GM11168 (cell line): ENCODE results near the gene SALL2.

ENCODE experiments used
- in situ Hi-C: fragments of 300-500 bp; cut with MboI; formaldehyde crosslinking; loops from one replicate; pipeline ENCODE4 v1.12.0; 2022; ENCODE audit warnings: low sequenced_read_pairs; ENCODE audit not compliant: unreplicated experiment

SALL2 gene

DNA sequence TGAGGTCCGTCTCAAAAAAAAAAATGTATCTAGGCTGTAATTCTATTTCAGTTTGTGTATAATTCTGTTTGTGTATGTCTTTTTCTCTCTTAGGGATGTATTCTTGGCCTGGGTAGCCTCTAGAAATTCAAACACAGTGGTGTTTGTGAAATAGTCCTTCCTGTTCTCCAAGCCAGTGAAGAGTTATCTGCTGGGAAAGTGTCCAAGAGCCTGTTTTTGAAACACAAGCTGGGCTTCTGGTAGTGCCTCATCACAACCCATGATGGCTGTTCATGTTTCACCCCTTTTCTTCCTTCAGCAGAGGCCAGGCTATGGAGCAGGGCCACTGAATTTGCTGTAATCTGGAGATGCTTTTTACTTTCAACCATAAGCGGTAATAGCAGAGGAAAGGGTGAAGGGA is 29.7 kb downstream of the SALL2 start:
- in situ Hi-C loops: no loop called here

DNA sequence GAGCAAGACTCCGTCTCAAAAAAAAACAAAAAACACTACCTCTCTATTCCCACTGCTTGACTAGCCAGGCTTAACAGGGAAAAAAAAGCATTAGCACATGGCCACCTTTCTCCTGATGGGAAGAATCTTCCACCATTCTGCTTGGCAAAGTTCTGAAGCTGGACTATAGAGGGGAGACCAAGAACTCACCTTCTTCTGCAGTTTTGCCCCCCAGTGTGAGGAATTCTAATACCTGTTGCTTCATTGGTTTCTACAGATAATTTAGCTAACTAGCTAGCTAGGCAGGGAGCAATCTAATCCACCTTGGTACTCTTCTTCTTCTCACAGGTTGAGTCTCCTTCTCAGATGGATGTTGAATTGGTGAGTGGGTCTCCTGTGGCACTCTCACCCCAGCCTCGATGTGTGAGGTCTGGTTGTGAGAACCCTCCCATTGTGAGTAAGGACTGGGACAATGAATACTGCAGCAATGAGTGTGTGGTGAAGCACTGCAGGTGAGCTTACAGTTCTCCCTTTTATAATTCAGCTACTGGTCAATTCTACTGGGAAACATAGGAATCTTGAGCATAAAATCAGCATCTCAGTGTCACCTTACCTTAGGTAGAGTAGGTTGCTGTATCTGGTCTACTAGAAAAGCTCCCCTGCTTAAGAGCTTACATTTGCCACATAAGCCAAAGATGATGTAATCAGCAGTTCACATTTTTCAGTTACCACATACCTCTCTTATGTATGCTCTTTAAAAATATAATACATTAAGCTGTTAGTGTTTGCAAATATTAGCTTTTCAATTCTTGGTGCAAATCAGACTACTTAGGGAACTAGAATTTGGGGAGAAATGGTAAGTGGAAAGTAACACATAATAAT is 31.0 kb downstream of the SALL2 start:
- in situ Hi-C loops: no loop called here

DNA sequence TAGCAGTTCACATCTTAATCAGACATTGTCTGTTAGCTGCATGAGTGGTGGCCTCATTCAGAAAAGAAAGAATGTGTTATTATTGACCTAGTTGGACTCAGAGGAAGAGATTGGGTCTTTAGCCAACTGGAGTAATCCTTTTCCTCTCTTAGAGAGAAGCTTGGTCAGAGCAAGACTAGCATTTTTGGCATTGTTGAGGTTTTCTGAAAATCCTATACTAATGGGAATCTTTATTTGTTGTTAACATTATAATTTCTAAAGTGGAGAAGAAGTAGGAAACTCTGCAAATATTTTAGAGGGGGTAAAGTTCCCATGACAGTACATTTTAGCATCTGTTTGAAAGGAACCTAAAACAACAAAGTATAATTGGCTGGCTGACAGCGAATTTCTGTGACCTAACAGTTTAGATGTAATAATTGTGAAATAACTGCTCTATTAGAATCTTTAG is 39.5 kb downstream of the SALL2 start:
- in situ Hi-C loops: no loop called here

DNA sequence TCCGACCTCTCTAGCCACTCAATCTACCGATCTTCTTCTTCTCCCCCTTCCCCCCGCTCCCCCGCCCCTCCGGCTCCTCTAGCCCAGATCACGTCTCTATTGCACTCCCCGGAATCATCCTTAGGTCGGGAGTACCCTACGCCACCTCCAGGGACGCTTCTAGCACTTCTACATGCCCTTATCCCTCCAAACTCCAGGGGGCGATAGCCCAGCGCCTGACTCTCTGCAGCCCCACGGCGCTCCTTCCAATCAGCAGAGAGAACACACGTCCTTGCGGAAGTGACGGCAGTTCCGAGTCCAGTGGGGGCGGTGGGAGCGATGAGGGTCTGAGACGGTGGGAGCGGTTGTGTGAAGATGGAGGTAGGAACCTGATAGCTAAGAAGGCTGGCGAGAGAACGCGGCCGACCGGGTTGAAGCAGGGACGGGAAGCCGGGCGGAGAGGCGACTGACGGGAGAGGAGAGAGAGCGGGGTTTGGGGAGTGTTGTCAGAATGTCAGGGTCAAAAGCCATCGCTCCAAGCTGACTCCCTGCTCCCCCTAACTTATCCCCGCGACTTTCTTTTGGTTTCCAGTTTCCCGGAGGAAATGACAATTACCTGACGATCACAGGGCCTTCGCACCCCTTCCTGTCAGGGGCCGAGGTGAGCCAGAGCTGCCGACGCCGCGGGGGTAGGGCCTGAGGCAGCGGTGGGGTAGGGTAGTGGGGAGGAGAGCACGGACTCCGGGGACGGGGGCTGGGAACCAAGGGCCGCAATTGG is 49.0 kb downstream of the SALL2 start, which contains the start of the genes RAB2B and TOX4:
TSS of gene RAB2B (minus strand) at position 35 of the 757 bp plus-strand sequence. CDS start 87 bp downstream, outside the sequence.
TSS of gene TOX4 (plus strand) at position 271 of the 757 bp plus-strand sequence. CDS start at position 355, 84 bp downstream.
- in situ Hi-C loops: no loop called here

DNA sequence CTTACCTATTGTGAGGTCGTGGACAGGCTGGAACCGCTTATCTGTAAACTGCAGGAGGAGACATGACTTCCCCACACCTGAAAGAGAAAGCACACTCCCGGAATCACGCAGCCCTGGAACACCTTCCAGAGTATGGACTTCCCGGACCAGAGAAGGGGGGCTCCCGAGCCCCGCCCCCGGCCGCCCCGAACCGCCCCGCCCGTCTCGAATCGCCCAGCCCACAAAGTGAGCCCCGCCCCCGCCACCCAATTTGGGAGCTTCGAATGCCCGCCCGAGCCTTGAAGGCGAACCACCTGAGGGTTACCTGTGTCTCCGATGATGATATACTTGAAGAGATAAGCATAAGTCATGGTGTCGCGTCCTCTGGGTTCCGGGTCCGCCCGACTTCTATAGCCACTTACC is 49.6 kb downstream of the SALL2 start:
- in situ Hi-C loops: no loop called here

DNA sequence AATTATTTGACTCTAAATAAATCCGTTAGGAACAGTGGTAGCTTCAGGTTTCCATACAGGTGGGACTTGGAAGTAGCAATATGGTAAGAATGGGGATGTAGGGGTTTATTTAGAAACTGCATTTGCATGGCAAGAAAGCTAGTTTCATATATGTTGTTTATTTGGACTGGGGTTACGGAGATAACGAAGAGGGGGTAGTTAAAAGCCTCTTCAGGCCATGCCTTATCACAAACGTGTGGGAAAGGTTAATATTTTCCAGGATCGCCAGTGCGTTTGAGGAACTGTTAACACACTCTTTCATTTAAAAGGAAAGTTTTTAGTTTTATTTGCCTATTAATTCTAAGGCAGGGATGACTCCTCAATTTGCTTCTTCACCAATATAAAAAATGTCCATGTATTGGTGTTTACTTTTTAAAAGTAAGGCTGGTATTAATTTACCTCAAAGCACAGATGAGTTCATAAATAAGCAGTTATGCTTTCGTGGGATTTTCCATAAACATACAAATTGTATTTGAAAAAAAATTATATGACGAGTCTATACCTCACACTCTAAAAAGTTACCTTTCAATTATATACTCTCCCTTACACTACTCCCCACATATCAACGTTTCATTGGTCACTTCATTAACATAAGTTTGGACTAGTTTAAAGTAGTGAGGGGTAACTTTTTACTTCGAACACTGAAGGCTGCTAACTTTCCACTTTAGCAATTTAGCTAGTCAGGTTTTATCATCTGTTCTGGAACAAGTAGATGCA is 50.2 kb downstream of the SALL2 start:
- in situ Hi-C loops: no loop called here
